ENCODE results near the gene AJM1. TPM values are rescaled to one million over a fixed set of nuclear protein-coding genes. Genes with fewer than 3 reads are reported as not detected.
A peak's percentile ranks its signal among the peaks of the same experiment; 100 is the strongest.
"Not testable (repeated sequence)": the region's sequence is repeated elsewhere in the genome, so short reads cannot be mapped to it uniquely, and the experiment has no call there.

The AJM1 gene
- 1 to 10 TPM; 2.8 to 3.1 TPM for total RNA-seq

DNA sequence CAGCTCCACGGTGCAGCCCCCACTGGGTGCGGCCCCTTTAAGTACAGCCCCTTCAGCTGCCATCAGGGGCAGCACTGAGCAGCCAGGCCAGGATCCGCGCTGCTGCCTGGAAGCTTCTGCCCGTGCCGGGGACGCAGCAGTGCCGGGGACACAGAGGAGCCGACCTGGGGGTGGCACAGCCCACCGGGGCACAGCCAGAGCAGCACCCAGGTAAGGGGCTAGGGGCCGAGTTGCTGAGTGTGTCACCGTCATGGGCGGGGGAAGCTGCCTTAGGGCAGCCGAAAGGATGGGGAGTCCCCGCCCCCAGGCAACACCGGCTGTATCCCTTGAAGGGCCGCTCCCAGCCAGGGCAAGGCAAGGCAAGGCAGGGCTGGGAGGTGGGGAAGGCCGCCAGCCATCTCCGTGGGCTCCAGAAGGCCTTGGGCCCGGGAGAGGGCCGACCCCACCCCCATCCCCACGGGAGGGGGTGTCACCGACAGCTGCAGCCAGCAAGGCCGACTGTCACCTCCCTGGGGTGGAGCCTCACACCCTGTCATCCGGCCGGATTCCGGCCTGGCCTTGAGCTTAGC lies at the start of gene AJM1:
Gene AJM1 (plus strand): TSS at position 99 of the 569 bp plus-strand sequence. CDS start 1,937 bp downstream, outside the sequence.
- H3K9me3 Mint-ChIP-seq, H3K27ac Mint-ChIP-seq, H3K36me3 Mint-ChIP-seq, H3K4me1 Mint-ChIP-seq: not testable (repeated sequence)
- Mint-ChIP-seq H3K4me3 (peak within 1 kb of the TSS; percentile 59), H3K27me3 (peaks cover 21% of the 10 kb centered on the region)
- DNase-seq, result peak; percentile 86

DNA sequence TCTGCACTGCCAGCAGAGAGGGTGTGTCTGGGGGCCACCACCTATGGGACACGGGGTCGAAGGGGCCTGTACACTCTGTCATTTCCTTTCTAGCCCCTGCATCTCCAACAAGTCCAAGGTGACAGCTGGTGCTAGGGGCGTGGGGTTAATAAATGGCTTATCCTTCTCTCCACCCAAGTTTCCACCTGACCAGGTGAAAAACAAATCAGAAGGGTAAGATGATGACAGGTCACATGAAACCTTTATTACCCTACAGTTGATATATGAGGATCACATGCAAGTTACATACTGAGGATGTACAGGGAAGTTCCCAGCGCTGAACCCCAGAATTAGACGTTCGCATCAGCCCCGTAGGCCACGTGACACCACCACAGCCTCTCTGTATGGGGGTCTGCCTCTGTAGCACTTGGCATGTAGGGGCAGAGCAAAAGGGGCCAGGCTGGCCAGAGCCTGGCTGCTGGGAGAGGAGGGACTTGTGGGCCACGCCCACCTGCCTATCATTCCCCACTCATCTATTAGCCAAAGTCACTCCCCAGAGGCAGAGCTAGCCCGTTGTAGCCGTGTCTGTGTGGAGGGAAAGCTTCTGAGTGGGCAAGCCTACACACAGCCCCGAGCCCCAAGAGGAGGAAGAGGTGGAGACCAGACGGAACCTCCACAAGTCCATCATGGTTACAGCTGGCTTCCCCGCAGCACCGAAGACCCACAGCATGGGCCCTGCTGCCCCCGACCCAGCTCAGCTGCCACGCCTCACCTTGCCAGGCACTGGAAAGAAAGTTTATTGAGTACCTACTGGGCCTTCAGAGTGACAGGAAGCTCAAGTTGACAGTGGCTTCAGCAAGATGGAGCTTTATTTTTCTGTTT lies 49.0 kb upstream of the AJM1 start:
- no peak overlapping the region for H3K4me3 Mint-ChIP-seq
- H3K27ac Mint-ChIP-seq, result peak overlapping the region; percentile 16
- no peak for DNase-seq
- H3K36me3 Mint-ChIP-seq, result no peaks in the 10 kb centered on the region
- no peaks in the 10 kb centered on the region for H3K9me3 Mint-ChIP-seq
- H3K27me3 Mint-ChIP-seq, result no peaks in the 10 kb centered on the region
- H3K4me1 Mint-ChIP-seq, result peaks cover 33% of the 10 kb centered on the region

DNA sequence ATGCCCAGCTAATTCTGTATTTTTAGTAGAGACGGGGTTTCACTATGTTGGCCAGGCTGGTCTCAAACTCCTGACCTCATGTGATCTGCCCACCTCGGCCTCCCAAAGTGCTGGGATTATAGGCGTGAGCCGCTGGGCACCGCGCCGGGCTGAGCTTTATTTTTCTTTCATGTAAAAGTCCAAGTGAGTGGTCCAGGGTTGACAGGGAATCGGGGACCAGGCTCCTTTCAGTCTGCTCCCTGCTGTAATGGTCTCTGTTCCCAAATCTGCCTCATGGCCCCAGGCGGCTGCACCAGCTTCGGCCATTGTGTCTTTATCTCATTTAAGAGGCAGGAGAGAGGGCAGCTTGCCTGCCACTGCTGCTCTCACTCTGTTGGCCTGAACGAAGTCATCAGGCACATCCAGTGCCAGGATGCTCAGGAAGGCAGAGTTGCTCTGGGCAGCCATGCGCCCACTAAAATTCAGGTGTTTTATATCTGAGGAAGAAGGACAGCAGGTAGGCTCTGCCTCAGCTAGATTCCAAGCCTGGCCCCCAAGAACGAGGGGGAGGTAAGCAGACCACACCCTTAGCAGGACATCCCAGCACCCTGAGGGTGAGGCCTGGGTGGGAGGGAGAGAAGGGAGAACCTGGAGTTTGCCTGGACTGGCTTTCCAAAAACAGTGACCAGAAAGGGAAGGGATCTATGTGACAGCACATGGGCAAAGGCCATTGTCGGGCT lies 47.8 kb upstream of the AJM1 start:
- DNase-seq, result no peak
- Mint-ChIP-seq H3K4me1 (peaks cover 29% of the 10 kb centered on the region), H3K36me3 (no peaks in the 10 kb centered on the region), H3K9me3 (no peaks in the 10 kb centered on the region), H3K4me3 (no peak overlapping the region), H3K27ac (no peak overlapping the region), H3K27me3 (no peaks in the 10 kb centered on the region)

DNA sequence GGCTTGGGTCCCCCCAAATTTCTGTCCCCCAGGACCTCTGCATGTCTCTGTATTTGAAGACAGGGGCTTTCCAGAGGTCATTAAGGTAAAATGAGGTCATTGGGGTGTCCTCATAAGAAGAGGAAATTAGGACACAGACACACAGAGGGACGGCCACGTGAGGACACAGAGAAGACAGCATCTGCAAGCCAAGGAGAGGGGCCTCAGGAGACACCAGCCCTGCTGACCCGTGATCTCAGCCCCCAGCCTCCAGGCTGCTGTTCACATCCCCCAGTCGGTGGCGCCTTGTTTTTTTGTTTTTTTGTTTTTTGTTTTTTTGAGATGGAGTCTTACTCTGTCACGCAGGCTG lies 47.3 kb upstream of the AJM1 start:
- no peak overlapping the region for H3K4me3 Mint-ChIP-seq
- H3K4me1 Mint-ChIP-seq, result peaks cover 29% of the 10 kb centered on the region
- no peak for DNase-seq
- H3K9me3 Mint-ChIP-seq, result no peaks in the 10 kb centered on the region
- H3K27me3 Mint-ChIP-seq, result no peaks in the 10 kb centered on the region
- no peak overlapping the region for H3K27ac Mint-ChIP-seq
- H3K36me3 Mint-ChIP-seq, result no peaks in the 10 kb centered on the region

DNA sequence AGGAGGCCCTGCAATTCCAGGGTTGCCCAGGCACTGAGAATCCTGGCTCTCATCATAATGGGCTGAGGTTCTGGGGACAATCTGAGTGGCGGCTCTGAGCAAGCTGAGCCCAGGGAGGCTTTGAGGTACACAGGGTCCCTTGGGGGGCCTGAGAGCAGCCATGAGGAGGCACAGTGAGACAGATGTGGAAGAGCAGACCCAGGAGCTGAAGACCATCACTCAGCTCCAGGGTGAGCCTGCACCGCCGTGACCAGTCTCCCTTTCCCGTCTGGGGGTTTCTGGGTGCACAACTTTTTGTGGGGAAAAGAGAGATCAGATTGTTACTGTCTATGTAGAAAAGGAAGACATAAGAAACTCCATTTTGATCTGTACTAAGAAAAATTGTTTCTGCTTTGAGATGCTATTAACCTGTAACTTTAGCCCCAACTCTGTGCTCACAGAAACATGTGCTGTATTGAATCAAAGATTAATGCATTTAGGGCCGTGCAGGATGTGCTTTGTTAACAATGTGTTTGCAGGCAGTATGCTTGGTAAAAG lies 46.0 kb upstream of the AJM1 start, which contains the start of gene CCDC183:
Gene CCDC183 (plus strand): TSS at position 101 of the 537 bp plus-strand sequence. CDS start 60 bp downstream, at position 161.
- Mint-ChIP-seq H3K27me3 (peaks cover 2% of the 10 kb centered on the region), H3K4me3 (no peak within 1 kb of the TSS), H3K27ac (no peak within 1 kb of the TSS), H3K4me1 (peaks cover 36% of the 10 kb centered on the region), H3K9me3 (no peaks in the 10 kb centered on the region), H3K36me3 (no peaks in the 10 kb centered on the region)
- no peak for DNase-seq

DNA sequence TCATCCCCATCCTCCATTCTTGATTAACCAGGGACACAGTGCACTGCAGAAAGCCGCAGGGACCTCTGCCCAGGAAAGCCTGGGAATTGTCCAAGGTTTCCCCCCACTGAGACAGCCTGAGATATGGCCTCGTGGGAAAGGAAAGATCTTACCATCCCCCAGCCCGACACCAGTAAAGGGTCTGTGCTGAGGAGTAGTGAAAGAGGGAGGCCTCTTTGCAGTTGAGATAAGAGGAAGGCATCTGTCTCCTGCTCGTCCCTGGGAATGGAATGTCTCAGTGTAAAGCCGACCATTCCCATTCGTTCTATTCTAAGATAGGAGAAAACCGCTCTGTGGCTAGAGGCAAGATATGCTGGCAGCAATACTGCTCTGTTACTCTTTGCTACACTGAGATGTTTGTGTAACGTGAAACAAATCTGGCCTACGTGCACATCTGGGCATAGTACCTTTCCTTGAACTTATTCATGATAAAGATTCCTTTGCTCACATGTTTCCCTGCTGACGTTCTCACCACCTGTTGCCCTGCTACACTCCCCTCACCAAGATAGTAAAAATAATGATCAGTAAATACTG lies 45.4 kb upstream of the AJM1 start:
- H3K36me3 Mint-ChIP-seq, H3K27ac Mint-ChIP-seq, DNase-seq, H3K27me3 Mint-ChIP-seq, H3K4me3 Mint-ChIP-seq, H3K9me3 Mint-ChIP-seq: not testable (repeated sequence)
- H3K4me1 Mint-ChIP-seq, result peaks cover 37% of the 10 kb centered on the region

DNA sequence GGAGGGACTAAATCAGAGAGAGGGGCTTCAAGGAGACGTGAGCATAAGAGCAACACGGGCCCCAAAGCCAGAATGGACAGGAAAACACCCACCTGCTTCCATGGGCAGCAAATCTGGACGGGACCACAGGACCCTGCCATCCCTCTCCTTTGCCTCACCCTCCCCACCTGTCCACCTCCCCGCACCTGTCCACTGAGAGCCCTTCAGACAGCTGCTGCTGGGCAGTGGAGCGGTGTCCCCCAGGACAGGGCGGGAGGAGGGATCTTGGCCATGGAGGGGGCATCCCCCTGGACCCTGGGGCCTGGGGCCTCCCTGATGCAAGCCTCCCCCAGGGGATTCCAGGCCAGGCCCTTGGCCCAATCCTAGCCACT lies 43.6 kb upstream of the AJM1 start:
- Mint-ChIP-seq H3K36me3 (no peaks in the 10 kb centered on the region), H3K9me3 (no peaks in the 10 kb centered on the region), H3K27me3 (peaks cover 10% of the 10 kb centered on the region), H3K4me1 (peaks cover 30% of the 10 kb centered on the region), H3K4me3 (no peak overlapping the region), H3K27ac (no peak overlapping the region)
- DNase-seq, result no peak

DNA sequence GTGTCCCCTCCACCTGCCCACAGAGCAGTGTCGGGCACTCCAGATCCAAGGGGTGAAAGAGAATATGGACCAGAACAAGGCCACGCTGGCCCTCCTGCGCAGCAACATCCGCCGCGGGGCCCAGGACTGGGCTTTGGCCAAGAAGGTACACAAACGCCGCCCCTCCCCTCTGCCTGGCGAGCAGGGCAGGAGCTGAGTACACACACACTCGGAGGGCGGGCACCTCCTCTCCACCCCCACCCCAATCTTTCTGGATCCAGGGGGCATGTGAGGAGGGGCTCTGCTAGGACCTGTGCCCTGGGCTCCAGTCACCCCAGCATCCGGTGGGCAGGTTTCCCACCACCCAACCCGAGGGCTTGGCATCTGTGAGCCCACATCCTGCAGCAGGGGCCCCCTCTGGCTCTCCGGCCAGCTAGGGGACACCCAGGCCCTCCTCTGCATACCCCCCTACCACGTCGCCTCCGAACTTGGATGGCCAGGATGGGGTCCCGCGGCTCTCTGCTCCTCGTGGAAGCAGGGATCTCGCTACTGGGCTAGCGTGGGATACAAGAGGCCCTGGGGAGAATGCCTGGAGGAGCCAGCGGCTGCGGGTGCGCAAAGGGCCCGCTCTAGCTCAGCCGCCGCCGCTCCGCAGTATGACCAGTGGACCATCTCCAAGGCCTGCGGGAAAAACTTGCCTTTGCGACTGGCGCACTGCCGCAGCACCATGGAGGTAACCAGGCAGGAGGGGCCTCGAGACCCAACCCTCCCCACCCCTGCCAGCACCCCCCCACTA lies 43.0 kb upstream of the AJM1 start:
- DNase-seq, result no peak

DNA sequence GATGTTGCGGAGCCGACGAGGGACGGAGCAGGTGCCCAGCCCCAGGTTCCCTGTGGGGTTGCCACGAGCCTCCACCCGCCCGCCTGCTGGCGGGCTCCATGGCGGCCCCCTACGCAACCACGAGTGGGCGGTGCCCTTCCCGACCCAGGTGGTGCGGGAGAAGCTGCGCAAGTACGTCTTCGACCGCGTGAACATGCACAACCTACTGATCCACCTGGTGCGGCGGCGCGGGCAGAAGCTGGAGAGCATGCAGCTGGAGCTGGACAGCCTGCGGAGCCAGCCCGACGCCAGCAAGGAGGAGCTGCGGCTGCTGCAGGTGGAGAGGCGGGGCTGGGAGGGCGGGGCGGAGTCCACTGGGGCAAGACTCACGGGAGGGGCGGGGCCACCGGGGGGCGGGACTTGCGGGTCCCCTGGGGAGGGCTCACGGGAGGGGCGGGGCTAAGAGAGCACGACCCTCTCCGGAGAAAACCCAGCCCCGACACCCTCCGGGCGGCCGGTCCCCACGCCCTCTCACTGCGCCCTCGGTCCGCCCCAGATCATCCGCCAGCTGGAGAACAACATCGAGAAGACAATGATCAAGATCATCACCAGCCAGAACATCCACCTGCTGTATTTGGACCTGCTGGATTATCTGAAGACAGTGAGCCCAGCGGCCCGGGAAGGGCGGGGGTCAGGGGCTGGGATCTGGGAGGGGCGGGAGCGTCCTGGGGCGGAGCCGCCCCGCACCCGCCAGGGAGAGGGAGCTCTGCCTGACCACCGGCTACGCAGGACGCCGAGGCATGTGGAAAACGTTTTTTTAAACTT lies 42.2 kb upstream of the AJM1 start:
- DNase-seq, result peak; percentile 81
- H3K27ac Mint-ChIP-seq, result no peak overlapping the region
- H3K4me1 Mint-ChIP-seq, result peaks cover 30% of the 10 kb centered on the region
- H3K27me3 Mint-ChIP-seq, result peaks cover 10% of the 10 kb centered on the region
- no peaks in the 10 kb centered on the region for H3K36me3 Mint-ChIP-seq
- peak overlapping the region; percentile 82 for H3K4me3 Mint-ChIP-seq
- H3K9me3 Mint-ChIP-seq, result no peaks in the 10 kb centered on the region

More for the DNA sequence above, 43.0 kb upstream of the AJM1 start:
- Mint-ChIP-seq H3K4me1 (peaks cover 30% of the 10 kb centered on the region), H3K27me3 (peaks cover 10% of the 10 kb centered on the region), H3K9me3 (no peaks in the 10 kb centered on the region), H3K4me3 (peak overlapping the region; percentile 62), H3K36me3 (no peaks in the 10 kb centered on the region), H3K27ac (no peak overlapping the region)

DNA sequence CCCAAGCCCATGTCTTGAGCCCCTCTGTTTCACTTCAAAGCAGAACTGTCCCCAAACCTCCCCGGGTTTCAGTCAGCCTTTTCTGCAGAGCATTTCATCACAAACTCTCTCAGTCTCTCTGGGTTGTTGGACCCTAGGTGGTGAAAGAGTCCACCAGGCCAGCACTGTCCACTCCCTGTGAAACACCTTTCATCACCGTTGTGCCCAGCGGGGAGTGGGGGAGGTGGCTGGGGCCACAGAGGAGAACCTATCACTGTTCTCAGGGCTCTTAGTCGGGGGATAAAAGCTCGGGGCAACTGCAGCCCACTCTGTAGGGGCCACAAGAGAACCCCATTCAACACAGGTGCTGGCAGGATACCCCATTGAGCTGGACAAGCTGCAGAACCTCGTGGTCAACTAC lies 40.0 kb upstream of the AJM1 start:
- Mint-ChIP-seq H3K9me3 (no peaks in the 10 kb centered on the region), H3K27ac (no peak overlapping the region), H3K36me3 (no peaks in the 10 kb centered on the region), H3K4me1 (peaks cover 25% of the 10 kb centered on the region), H3K27me3 (peaks cover 10% of the 10 kb centered on the region), H3K4me3 (no peak overlapping the region)
- DNase-seq, result no peak

DNA sequence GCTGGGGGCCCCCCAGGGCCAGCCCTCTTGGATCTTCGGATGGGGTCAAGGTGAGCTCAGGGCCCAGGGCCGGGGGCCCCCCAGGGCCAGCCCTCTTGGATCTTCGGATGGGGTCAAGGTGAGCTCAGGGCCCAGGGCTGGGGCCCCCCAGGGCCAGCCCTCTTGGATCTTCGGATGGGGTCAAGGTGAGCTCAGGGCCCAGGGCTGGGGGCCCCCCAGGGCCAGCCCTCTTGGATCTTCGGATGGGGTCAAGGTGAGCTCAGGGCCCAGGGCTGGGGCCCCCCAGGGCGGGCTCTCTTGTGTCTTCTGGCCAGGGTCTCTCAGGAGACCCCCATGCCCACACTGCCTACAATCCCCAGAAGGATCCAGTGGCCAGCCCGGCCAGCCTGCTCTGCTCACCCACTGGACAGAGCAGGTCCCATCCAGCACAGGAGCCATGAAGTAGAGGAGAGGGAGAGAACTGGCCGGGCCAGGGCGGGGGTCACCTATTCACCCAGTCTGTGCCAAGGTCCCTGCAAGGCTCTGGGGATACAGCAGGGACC lies 39.2 kb upstream of the AJM1 start:
- not testable (repeated sequence) for H3K4me3 Mint-ChIP-seq

DNA sequence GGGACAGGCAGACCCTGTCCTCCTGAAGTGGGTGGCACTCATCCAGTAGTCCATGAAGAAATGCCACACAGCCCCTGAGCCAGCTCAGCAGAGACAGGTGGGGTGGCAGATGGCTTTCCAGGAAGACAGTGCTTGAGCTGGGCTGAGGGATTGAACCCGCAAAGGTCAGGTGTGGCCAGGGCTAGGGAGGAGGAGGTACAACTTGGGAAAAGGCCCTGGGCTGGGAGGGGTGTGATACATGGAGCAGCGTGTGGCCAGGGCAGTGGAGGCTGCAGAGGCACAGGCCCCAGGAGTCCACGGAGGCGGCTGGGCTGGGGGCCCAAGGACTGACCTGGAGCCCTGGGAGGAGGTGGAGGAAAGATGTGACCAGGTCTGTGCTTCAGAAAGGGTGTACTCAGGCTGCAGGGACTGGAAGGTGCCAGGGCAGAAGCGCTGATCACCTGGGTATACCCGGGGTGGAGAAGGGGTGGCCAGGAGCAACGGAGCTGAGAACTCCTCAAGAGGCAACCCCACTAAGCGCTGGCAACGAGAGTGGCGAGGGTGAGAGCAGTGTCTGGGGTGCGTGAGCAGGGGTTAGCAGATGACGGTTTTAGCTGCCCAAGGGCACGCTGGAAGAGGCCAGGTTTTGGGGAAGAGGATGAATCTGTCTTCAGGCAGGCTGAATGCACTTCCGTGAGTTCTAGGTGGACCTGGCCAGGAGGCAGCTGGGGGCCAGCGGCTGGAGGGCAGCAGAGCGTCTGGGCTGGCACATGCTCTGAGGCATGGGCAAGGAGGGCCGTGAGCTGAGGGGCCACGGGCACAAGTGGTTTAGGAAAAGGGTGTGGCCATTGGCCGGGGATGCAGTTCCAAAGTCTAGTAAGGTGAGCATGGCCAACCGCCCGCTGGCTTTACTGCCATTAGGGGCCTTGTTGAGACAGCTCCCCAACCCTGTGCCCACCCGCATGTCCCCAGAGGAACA lies 38.4 kb upstream of the AJM1 start:
- peaks cover 10% of the 10 kb centered on the region for H3K27me3 Mint-ChIP-seq
- no peaks in the 10 kb centered on the region for H3K9me3 Mint-ChIP-seq
- H3K4me3 Mint-ChIP-seq, result no peak overlapping the region
- no peak for DNase-seq
- no peaks in the 10 kb centered on the region for H3K36me3 Mint-ChIP-seq
- H3K27ac Mint-ChIP-seq, result no peak overlapping the region
- peaks cover 25% of the 10 kb centered on the region for H3K4me1 Mint-ChIP-seq

More for the DNA sequence above, 39.2 kb upstream of the AJM1 start:
- H3K27me3 Mint-ChIP-seq, H3K36me3 Mint-ChIP-seq, H3K9me3 Mint-ChIP-seq, DNase-seq, H3K27ac Mint-ChIP-seq: not testable (repeated sequence)
- H3K4me1 Mint-ChIP-seq, result peaks cover 23% of the 10 kb centered on the region

Data from activated naive CD8-positive, alpha-beta T cell treated with anti-CD3 and anti-CD28 coated beads for 36 hours (primary cell).